WTC11 (cell line): Measurements from ENCODE around the gene ZFHX2. TPM values are rescaled to one million over a fixed set of nuclear protein-coding genes. Genes with fewer than 3 reads are reported as not detected.

Experiments
- ATAC-seq: fragments of 200-7000 bp; cut with Tn5 transposase; 2 replicates; pipeline ENCODE4 v1.10.0; 2021; ENCODE audit warnings: mild to moderate bottlenecking, moderate library complexity
- CTCF ChIA-PET: fragments of 300-600 bp; sonication (Branson Sonifier 250); formaldehyde crosslinking; loops from one replicate; lab custom pipeline; 2021; ENCODE audit warnings: antibody characterized with exemption; lab: Charles Lee
- POLR2A ChIA-PET: fragments of 350-600 bp; sonication (Branson Sonifier 250); formaldehyde crosslinking; loops from one replicate; lab custom pipeline; 2021; ENCODE audit warnings: antibody characterized with exemption; lab: Charles Lee
- DNase-seq: peaks from one replicate; pipeline ENCODE4 v3.0.0; 2021; ENCODE audit warnings: low spot score
- H3K27ac Mint-ChIP-seq: 2 replicates; pipeline ENCODE4 v1.8.0; 2021; ENCODE audit warnings: mixed read lengths
- H3K27me3 Mint-ChIP-seq: 2 replicates; pipeline ENCODE4 v1.8.0; 2021; ENCODE audit warnings: low read depth, mild to moderate bottlenecking, moderate library complexity, mixed read lengths
- H3K36me3 Mint-ChIP-seq: 2 replicates; pipeline ENCODE4 v1.8.0; 2021; ENCODE audit warnings: mixed read lengths
- H3K4me1 Mint-ChIP-seq: 2 replicates; pipeline ENCODE4 v1.8.0; 2022; ENCODE audit warnings: mixed read lengths
- H3K4me3 Mint-ChIP-seq: 2 replicates; pipeline ENCODE4 v1.8.0; 2021; ENCODE audit warnings: mild to moderate bottlenecking, moderate library complexity, mixed read lengths
- H3K9me3 Mint-ChIP-seq: 2 replicates; pipeline ENCODE4 v1.8.0; 2021; ENCODE audit warnings: mixed read lengths
- AFF4 ChIP-seq: sonication (generic); formaldehyde crosslinking; IDR thresholded peaks from 2 replicates; pipeline ENCODE4 v1.8.1; 2023; ENCODE audit warnings: mild to moderate bottlenecking, missing genetic modification reagents, borderline replicate concordance
- FOXJ3 ChIP-seq: sonication (generic); formaldehyde crosslinking; IDR thresholded peaks from 2 replicates; pipeline ENCODE4 v1.9.0; 2021; ENCODE audit warnings: missing genetic modification reagents, mild to moderate bottlenecking, borderline replicate concordance
- GTF2I ChIP-seq: fragments of 250-450 bp; sonication (Bioruptor Pico); conservative IDR thresholded peaks from 2 replicates; pipeline ENCODE4 v1.4.0; 2021; ENCODE audit warnings: mild to moderate bottlenecking
- HMGA2 ChIP-seq: fragments of 250-450 bp; sonication (Bioruptor Pico); IDR thresholded peaks from 2 replicates; pipeline ENCODE4 v1.4.0; 2021; ENCODE audit warnings: mild to moderate bottlenecking, moderate library complexity
- IRF2 ChIP-seq: sonication (generic); formaldehyde crosslinking; IDR thresholded peaks from 2 replicates; pipeline ENCODE4 v1.8.0; 2022; ENCODE audit warnings: low read depth, missing genetic modification reagents, borderline replicate concordance
- JAZF1 ChIP-seq: fragments of 250-450 bp; sonication (Bioruptor Pico); IDR thresholded peaks from 2 replicates; pipeline ENCODE4 v1.9.0; 2021; ENCODE audit warnings: moderate library complexity, mild to moderate bottlenecking, inconsistent platforms
- MLX ChIP-seq: sonication (generic); formaldehyde crosslinking; IDR thresholded peaks from 2 replicates; pipeline ENCODE4 v1.8.1; 2023; ENCODE audit warnings: mild to moderate bottlenecking, missing genetic modification reagents, moderate library complexity
- MYBL2 ChIP-seq: sonication (generic); formaldehyde crosslinking; IDR thresholded peaks from 2 replicates; pipeline ENCODE4 v1.8.1; 2023; ENCODE audit warnings: mild to moderate bottlenecking, moderate library complexity, missing genetic modification reagents
- NFATC4 ChIP-seq: fragments of 250-450 bp; sonication (Bioruptor Pico); IDR thresholded peaks from 2 replicates; pipeline ENCODE4 v1.9.0; 2021; ENCODE audit warnings: mild to moderate bottlenecking
- NFYB ChIP-seq: sonication (generic); formaldehyde crosslinking; conservative IDR thresholded peaks from 2 replicates; pipeline ENCODE4 v1.8.0; 2022; ENCODE audit warnings: low read depth, missing genetic modification reagents
- NR3C1 ChIP-seq: sonication (generic); formaldehyde crosslinking; conservative IDR thresholded peaks from 2 replicates; pipeline ENCODE4 v1.8.1; 2023; ENCODE audit warnings: low read depth, mild to moderate bottlenecking, missing genetic modification reagents
- TEAD1 ChIP-seq: sonication (generic); formaldehyde crosslinking; IDR thresholded peaks from 2 replicates; pipeline ENCODE4 v1.8.0; 2022; ENCODE audit warnings: mild to moderate bottlenecking, missing genetic modification reagents
- TP53 ChIP-seq: sonication (generic); formaldehyde crosslinking; IDR thresholded peaks from 2 replicates; pipeline ENCODE4 v1.8.1; 2023; ENCODE audit warnings: mild to moderate bottlenecking, missing genetic modification reagents
- total RNA-seq: library from RNA; stranded (reverse); gene quantifications from 3 replicates; pipeline ENCODE4 v1.2.3, GENCODE V29; 2021
- TF ChIP-seq, protein P1 (sequence below): sonication (generic); formaldehyde crosslinking; IDR thresholded peaks from 2 replicates; pipeline ENCODE4 v1.8.1; 2023; ENCODE audit warnings: mild to moderate bottlenecking, missing genetic modification reagents
- TF ChIP-seq, protein P2 (sequence below): sonication (generic); formaldehyde crosslinking; IDR thresholded peaks from 2 replicates; pipeline ENCODE4 v1.8.0; 2022; ENCODE audit warnings: mild to moderate bottlenecking, missing genetic modification reagents

The ZFHX2 gene
- total RNA-seq, 1 experiment from 2014 or later: 16.4 TPM

DNA sequence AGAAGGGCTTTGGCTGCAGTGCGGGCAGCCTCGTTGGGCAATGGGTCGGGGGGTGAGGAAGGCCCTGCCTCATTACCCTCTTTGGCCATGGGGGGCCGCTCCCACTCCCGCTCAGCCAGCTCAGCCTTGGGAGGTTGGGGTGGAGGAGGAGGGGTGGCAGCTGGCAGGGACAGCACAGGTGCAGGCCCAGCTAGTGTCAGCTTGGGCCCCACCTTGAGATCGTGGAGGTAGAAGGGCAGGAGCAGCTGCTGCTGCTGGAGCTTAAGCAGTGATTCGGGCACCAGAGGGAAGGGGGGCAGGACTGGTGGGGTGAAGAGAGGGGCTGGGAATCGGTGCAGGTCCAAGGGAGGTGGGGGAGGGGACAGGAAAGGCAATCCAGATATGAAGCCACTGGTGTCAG, 26.0 kb downstream of the ZFHX2 start (continued):
- TF ChIP-seq AFF4 (CRISPR knock-in tag) (no peak), GTF2I (CRISPR knock-in tag) (no peak), HMGA2 (CRISPR knock-in tag) (no peak)

DNA sequence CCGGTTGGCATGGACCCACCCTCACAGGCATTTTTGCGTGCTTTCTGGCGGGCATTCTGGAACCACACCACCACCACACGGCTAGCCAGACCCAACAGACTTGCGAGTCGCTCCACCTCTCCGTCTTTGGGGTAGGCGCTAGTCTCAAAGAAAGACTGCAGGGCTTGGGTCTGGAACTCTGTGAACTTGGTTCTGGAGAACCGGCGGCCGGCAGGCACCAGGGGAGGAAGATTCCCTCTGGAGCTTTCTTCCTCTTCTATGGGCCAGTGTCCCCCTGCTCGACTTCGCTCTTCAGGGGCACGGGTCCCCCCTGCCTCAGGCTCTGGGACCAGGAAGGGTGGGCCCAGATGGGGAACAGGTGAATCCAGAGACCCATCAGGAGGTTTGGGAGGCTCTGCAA, 26.6 kb downstream of the ZFHX2 start:
- H3K27me3 Mint-ChIP-seq: no peaks in the 10 kb centered on the region
- peaks cover 42% of the 10 kb centered on the region for H3K36me3 Mint-ChIP-seq
- H3K4me1 Mint-ChIP-seq: peaks cover 64% of the 10 kb centered on the region
- DNase-seq (no peak), ATAC-seq (no peak)
- ChIA-PET POLR2A (interaction anchor here (1.9 kb wide), 1 partner anchor 13 kb away, joined by 19 read pairs; no protein-coding TSS in a partner anchor), CTCF (interaction anchor here (1.2 to 6.7 kb wide), 4 partner anchors 14 to 41 kb away, joined by 3 to 117 read pairs (median 24); no protein-coding TSS in a partner anchor)
- H3K27ac Mint-ChIP-seq: no peak overlapping the region; the same call in 1 of the 2 replicates
- no peaks in the 10 kb centered on the region for H3K9me3 Mint-ChIP-seq
- H3K4me3 Mint-ChIP-seq: no peak overlapping the region
- TF ChIP-seq, protein P1, sequence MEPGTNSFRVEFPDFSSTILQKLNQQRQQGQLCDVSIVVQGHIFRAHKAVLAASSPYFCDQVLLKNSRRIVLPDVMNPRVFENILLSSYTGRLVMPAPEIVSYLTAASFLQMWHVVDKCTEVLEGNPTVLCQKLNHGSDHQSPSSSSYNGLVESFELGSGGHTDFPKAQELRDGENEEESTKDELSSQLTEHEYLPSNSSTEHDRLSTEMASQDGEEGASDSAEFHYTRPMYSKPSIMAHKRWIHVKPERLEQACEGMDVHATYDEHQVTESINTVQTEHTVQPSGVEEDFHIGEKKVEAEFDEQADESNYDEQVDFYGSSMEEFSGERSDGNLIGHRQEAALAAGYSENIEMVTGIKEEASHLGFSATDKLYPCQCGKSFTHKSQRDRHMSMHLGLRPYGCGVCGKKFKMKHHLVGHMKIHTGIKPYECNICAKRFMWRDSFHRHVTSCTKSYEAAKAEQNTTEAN: no peak
- no peak for TF ChIP-seq IRF2 (CRISPR knock-in tag)
- no peak for TF ChIP-seq NR3C1 (CRISPR knock-in tag)
- TF ChIP-seq NFATC4: no peak
- no peak for TF ChIP-seq FOXJ3 (CRISPR knock-in tag)
- TF ChIP-seq, protein P2, sequence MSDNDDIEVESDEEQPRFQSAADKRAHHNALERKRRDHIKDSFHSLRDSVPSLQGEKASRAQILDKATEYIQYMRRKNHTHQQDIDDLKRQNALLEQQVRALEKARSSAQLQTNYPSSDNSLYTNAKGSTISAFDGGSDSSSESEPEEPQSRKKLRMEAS: no peak
- no peak for TF ChIP-seq JAZF1 (CRISPR knock-in tag)
- TF ChIP-seq TEAD1 (CRISPR knock-in tag): no peak
- TF ChIP-seq MYBL2 (CRISPR knock-in tag): no peak

- Mint-ChIP-seq H3K27ac (no peak overlapping the region), H3K4me3 (no peak overlapping the region), H3K27me3 (no peaks in the 10 kb centered on the region), H3K4me1 (peaks cover 65% of the 10 kb centered on the region), H3K36me3 (peaks cover 30% of the 10 kb centered on the region), H3K9me3 (no peaks in the 10 kb centered on the region)
- no peak for TF ChIP-seq TP53 (CRISPR knock-in tag)
- TF ChIP-seq NFYB: no peak
- TF ChIP-seq, protein P1: no peak
- no peak for TF ChIP-seq MLX (CRISPR knock-in tag)
- ChIA-PET CTCF (interaction anchor here (0.8 to 7.5 kb wide), 5 partner anchors 15 to 45 kb away, joined by 3 to 47 read pairs (median 12); no protein-coding TSS in a partner anchor), POLR2A (interaction anchor here (2.0 to 6.6 kb wide), 2 partner anchors 15 to 41 kb away, joined by 7 to 49 read pairs; no protein-coding TSS in a partner anchor)
- ATAC-seq (no peak), DNase-seq (no peak)
Observed at GRCh38 chr14:23523229-23524016, 28.1 kb downstream of the ZFHX2 start.
